Gastroesophageal sphincter (tissue), 3 donors: ENCODE data around the gene NOTCH4.

Source experiments
- EP300 ChIP-seq: sonication (generic); formaldehyde crosslinking; IDR thresholded peaks from one replicate; pipeline ENCODE4 v1.6.1; 2017; ENCODE audit warnings: antibody characterized with exemption, mild to moderate bottlenecking
- POLR2A ChIP-seq, 2 donors: fragments of 450-650 bp; IDR thresholded peaks; one replicate each; pipeline ENCODE4 v1.6.1; 2017; ENCODE audit warnings: antibody characterized with exemption in 2 of 2, mild to moderate bottlenecking in 2 of 2, moderate library complexity in 1 of 2
- POLR2AphosphoS5 ChIP-seq: sonication (generic); formaldehyde crosslinking; IDR thresholded peaks from one replicate; pipeline ENCODE4 v1.6.1; 2017; ENCODE audit warnings: antibody characterized with exemption
- TF ChIP-seq, protein P1 (sequence below), 4 experiments: fragments of 200-600 bp in 2 of 4; fragments of 450-650 bp in 2 of 4; sonication (generic) in 1 of 4; IDR thresholded peaks; one replicate each; pipeline ENCODE4 v1.5.1; 2017 to 2019; ENCODE audit warnings: antibody characterized with exemption in 4 of 4, mild to moderate bottlenecking in 2 of 4, moderate library complexity in 2 of 4

DNA sequence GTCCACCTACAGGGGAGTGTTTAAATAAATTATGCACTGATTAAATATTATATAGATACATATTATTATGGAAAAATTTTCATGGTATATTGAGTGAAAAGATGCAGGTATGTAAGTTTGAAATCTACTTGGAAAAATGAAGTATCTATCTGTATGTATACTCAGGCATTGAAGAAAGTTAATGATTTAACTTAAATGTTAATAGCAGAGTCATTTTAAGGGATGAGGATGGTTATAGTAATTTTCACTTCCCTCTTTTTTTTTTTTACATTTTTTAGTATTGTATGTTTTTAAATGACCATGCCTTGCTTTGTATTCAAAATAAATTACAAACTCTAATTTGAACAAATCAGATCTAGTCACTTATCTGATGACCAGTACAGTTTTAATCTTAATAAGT, 43.2 kb upstream of the NOTCH4 start:
- TF ChIP-seq POLR2A (IDR thresholded peaks at IDR 0.05) (no peak), EP300 (no peak), POLR2AphosphoS5 (no peak)
- TF ChIP-seq, protein P1, sequence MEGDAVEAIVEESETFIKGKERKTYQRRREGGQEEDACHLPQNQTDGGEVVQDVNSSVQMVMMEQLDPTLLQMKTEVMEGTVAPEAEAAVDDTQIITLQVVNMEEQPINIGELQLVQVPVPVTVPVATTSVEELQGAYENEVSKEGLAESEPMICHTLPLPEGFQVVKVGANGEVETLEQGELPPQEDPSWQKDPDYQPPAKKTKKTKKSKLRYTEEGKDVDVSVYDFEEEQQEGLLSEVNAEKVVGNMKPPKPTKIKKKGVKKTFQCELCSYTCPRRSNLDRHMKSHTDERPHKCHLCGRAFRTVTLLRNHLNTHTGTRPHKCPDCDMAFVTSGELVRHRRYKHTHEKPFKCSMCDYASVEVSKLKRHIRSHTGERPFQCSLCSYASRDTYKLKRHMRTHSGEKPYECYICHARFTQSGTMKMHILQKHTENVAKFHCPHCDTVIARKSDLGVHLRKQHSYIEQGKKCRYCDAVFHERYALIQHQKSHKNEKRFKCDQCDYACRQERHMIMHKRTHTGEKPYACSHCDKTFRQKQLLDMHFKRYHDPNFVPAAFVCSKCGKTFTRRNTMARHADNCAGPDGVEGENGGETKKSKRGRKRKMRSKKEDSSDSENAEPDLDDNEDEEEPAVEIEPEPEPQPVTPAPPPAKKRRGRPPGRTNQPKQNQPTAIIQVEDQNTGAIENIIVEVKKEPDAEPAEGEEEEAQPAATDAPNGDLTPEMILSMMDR (IDR thresholded peaks at IDR 0.05) = no peak
